GM18870 (cell line): Measurements from ENCODE around the gene G6PC2.

Experiments
- ATAC-seq: cut with Tn5 transposase; IDR thresholded peaks from one replicate; pipeline ENCODE4 v1.9.1; 2021; ENCODE audit warnings: moderate library complexity; ENCODE audit not compliant: unreplicated experiment

G6PC2 gene

GRCh38 chr2:168945508-168945907 is 44.4 kb downstream of the G6PC2 start:
- no peak for ATAC-seq

- ATAC-seq: no peak
These were observed 47.6 kb downstream of the G6PC2 start for GRCh38 chr2:168948621-168949212.

- no peak for ATAC-seq
These were observed 48.2 kb downstream of the G6PC2 start for GRCh38 chr2:168949324-168949723.

- ATAC-seq: no peak
These were observed 50.8 kb downstream of the G6PC2 start for GRCh38 chr2:168951871-168952270.

- ATAC-seq: no peak
These were observed 51.3 kb downstream of the G6PC2 start for GRCh38 chr2:168952424-168952823.

- no peak for ATAC-seq
These were observed 53.2 kb downstream of the G6PC2 start for GRCh38 chr2:168954256-168954655.

- ATAC-seq: no peak
These were observed 54.2 kb downstream of the G6PC2 start for GRCh38 chr2:168955321-168955720.

GRCh38 chr2:168956392-168956791 is 55.3 kb downstream of the G6PC2 start:
- ATAC-seq: no peak
